Loucy (cell line): ENCODE results near the gene FAM117B.
"Not testable (repeated sequence)": the region's sequence is repeated elsewhere in the genome, so short reads cannot be mapped to it uniquely, and the experiment has no call there.

Experiments used
- H2AFZ ChIP-seq: fragments of 200-600 bp; sonication (generic); 2 replicates; pipeline ENCODE4 v1.6.0; 2016; ENCODE audit warnings: antibody characterized with exemption, mild to moderate bottlenecking, low read length, moderate library complexity
- H3F3A ChIP-seq: fragments of 200-600 bp; 2 replicates; pipeline ENCODE4 v1.6.0; 2016; ENCODE audit warnings: antibody characterized with exemption, low read depth, mild to moderate bottlenecking
- H3K27me3 ChIP-seq: fragments of 200-600 bp; sonication (generic); 2 replicates; pipeline ENCODE4 v1.6.1; 2014; ENCODE audit warnings: low read length, mild to moderate bottlenecking; ENCODE audit not compliant: insufficient read depth, poor library complexity, severe bottlenecking
- H3K36me3 ChIP-seq: fragments of 200-600 bp; sonication (generic); 2 replicates; pipeline ENCODE4 v1.6.1; 2016; ENCODE audit warnings: low read length; ENCODE audit not compliant: insufficient read depth
- H3K4me1 ChIP-seq: fragments of 200-600 bp; sonication (generic); 2 replicates; pipeline ENCODE4 v1.5.1; 2014; ENCODE audit warnings: low read length, mild to moderate bottlenecking; ENCODE audit not compliant: insufficient read depth, poor library complexity, severe bottlenecking
- H3K4me2 ChIP-seq: fragments of 200-600 bp; sonication (generic); 2 replicates; pipeline ENCODE4 v1.6.0; 2014; ENCODE audit warnings: antibody characterized with exemption, low read length, low read depth, mild to moderate bottlenecking; ENCODE audit not compliant: poor library complexity, severe bottlenecking
- H3K4me3 ChIP-seq: fragments of 200-600 bp; sonication (generic); 2 replicates; pipeline ENCODE4 v1.5.1; 2014; ENCODE audit warnings: low read length, mild to moderate bottlenecking, mixed read lengths; ENCODE audit not compliant: poor library complexity, severe bottlenecking
- H3K79me2 ChIP-seq: fragments of 200-600 bp; sonication (generic); 2 replicates; pipeline ENCODE4 v1.6.1; 2014; ENCODE audit warnings: low read length; ENCODE audit not compliant: insufficient read depth
- H3K9ac ChIP-seq: fragments of 200-600 bp; sonication (generic); 2 replicates; pipeline ENCODE4 v1.6.0; 2014; ENCODE audit warnings: mild to moderate bottlenecking, low read depth, low read length, moderate library complexity; ENCODE audit not compliant: poor library complexity, severe bottlenecking
- H3K9me2 ChIP-seq: fragments of 200-600 bp; sonication (generic); replicated peaks from 2 replicates; pipeline ENCODE4 v1.6.1; 2016; ENCODE audit warnings: low read depth, low read length, mixed read lengths
- H3K9me3 ChIP-seq: fragments of 200-600 bp; sonication (generic); 2 replicates; pipeline ENCODE4 v1.6.1; 2014; ENCODE audit warnings: mild to moderate bottlenecking, antibody characterized with exemption, low read length, low read depth; ENCODE audit not compliant: insufficient read depth
- H4K20me1 ChIP-seq: fragments of 200-600 bp; sonication (generic); 2 replicates; pipeline ENCODE4 v1.6.0; 2014; ENCODE audit warnings: antibody characterized with exemption, low read length, mild to moderate bottlenecking; ENCODE audit not compliant: insufficient read depth, poor library complexity, severe bottlenecking
- CTCF ChIP-seq: fragments of 200-600 bp; sonication (generic); conservative IDR thresholded peaks from 2 replicates; pipeline ENCODE4 v1.5.1; 2014; ENCODE audit warnings: mild to moderate bottlenecking, antibody characterized with exemption, low read length
- EZH2phosphoT487 ChIP-seq: fragments of 200-600 bp; IDR thresholded peaks from 2 replicates; pipeline ENCODE4 v1.6.1; 2018; ENCODE audit warnings: antibody characterized with exemption, mild to moderate bottlenecking, moderate library complexity, borderline replicate concordance

Gene FAM117B

GRCh38 chr2:202705446-202706020 lies 70.8 kb downstream of the FAM117B start:
- no peaks in the 10 kb centered on the region for H3K9me2 ChIP-seq
- H4K20me1 ChIP-seq, result peaks cover 18% of the 10 kb centered on the region
- no peak overlapping the region for H3K4me2 ChIP-seq
- H3K36me3 ChIP-seq, result no peaks in the 10 kb centered on the region; the same call in 1 of the 2 replicates
- no peak overlapping the region for H3K9ac ChIP-seq
- no peak for TF ChIP-seq EZH2phosphoT487
- TF ChIP-seq CTCF, result no peak
- no peak overlapping the region for H3K4me3 ChIP-seq
- no peaks in the 10 kb centered on the region for H3K4me1 ChIP-seq
- no peaks in the 10 kb centered on the region for H3F3A ChIP-seq
- H3K27me3 ChIP-seq, result no peaks in the 10 kb centered on the region
- peaks cover 60% of the 10 kb centered on the region for H3K79me2 ChIP-seq
- H2AFZ ChIP-seq, result no peak overlapping the region
- no peaks in the 10 kb centered on the region for H3K9me3 ChIP-seq

- H3K4me2 ChIP-seq, H3K9ac ChIP-seq, H3K4me3 ChIP-seq, H2AFZ ChIP-seq, H3K27me3 ChIP-seq, H3K36me3 ChIP-seq, H3K9me3 ChIP-seq, H3F3A ChIP-seq, H3K9me2 ChIP-seq, H3K4me1 ChIP-seq: not testable (repeated sequence)
- Histone ChIP-seq H3K79me2 (peaks cover 60% of the 10 kb centered on the region), H4K20me1 (peaks cover 10% of the 10 kb centered on the region)
These were observed 80.5 kb downstream of the FAM117B start for GRCh38 chr2:202714971-202715935.

GRCh38 chr2:202716114-202716718 lies 81.4 kb downstream of the FAM117B start:
- no peak for TF ChIP-seq EZH2phosphoT487
- TF ChIP-seq CTCF, result no peak
- H3K79me2 ChIP-seq, result peaks cover 59% of the 10 kb centered on the region; the same call in 1 of the 2 replicates
- H4K20me1 ChIP-seq, result peaks cover 10% of the 10 kb centered on the region
- no peaks in the 10 kb centered on the region for H3K27me3 ChIP-seq
- H3K9me2 ChIP-seq, result no peaks in the 10 kb centered on the region
- no peaks in the 10 kb centered on the region for H3K36me3 ChIP-seq
- H3K4me2 ChIP-seq, result no peak overlapping the region
- H3K9me3 ChIP-seq, result peaks cover 7% of the 10 kb centered on the region; the same call in 1 of the 2 replicates
- H3K4me1 ChIP-seq, result peaks cover 6% of the 10 kb centered on the region
- no peak overlapping the region for H2AFZ ChIP-seq
- no peaks in the 10 kb centered on the region for H3F3A ChIP-seq
- no peak overlapping the region for H3K9ac ChIP-seq
- H3K4me3 ChIP-seq, result no peak overlapping the region
